CD4-positive, alpha-beta T cell treated with Interleukin-17A for 4 hours (primary cell): Measurements from ENCODE around the gene RNF220.
"Not testable (repeated sequence)": the region's sequence is repeated elsewhere in the genome, so short reads cannot be mapped to it uniquely, and the experiment has no call there.

ENCODE experiments used
- DNase-seq: peaks from one replicate; pipeline ENCODE4 v3.0.0-alpha.2; 2020; ENCODE audit warnings: mixed read lengths

Gene RNF220

DNA sequence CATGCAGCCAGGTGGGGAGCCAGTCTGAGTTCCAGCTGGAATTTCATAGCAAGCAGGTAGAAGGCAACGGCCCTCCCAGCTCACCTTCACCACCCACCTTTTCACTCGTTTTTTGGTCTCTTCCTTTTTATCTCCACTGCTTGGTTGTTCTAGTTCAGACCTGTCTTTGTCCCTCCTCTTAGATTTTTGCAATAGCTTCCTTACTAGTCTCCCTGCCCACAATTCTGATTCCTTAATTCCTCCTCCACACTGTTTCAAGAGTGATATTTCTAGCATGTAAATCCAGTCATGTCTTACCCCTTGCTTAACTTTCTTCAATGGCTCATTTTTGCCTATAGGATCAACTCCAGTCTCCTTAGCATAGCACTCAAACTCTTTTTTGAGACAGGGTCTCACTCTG lies 149.7 kb downstream of the RNF220 start:
- DNase-seq = no peak

DNA sequence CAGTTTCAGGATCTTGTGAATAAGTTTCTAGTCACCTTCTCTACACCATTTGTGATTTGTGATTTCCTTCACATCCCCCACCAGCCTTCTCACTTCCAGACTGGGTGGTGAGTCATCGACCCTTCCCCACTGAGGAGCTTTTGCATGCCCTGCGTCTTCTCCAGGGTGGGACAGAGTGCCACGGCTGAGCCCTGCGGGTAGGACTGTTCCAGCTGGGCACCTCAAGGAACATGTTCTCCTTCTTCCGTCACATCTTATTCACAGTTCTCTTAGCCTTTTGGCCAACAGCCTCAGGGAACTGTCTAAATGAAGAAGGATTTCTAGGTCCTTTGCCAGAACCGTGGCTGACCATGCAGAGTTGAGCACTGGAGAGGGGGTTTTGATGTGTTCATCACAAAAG lies 152.7 kb downstream of the RNF220 start:
- DNase-seq = no peak

DNA sequence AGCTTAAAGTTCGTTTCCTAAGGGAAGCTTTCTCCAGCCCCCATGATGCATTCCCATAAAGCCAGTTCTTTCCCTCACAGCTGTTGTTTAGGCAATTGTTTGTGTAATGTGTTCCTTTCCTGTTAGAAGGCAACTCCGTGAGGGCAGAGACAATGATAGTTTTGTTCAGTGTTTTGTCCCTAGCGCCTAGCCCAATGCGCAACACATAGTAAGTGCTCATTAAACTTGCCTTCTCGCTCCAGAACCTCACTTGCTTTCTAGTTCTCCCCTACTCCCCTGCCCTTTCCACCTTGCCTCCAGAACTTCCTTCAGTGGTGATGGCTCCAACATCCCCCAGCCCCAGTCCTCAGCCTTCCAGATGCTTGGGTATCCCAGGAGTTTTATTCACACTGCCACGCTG lies 153.8 kb downstream of the RNF220 start:
- no peak for DNase-seq

DNA sequence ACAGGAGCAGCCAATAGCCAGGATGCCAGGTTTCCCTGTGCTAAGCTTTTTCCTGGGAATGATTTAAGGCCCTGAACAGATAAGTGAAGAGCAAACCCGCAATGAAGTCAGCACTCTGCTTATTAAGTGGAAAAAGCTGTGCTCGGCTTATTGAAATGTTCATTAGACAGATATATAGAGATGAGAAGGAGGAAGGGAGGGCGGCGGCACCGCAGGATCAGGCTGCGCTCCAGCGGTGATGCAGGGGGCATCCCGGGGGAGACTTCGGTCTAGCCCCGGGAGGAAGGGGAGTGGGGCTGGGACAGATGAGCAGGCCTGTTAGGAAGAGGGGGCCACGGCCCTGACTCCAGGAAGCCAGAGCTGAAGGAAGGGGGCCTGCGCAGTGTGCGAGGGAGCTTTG lies 154.3 kb downstream of the RNF220 start:
- DNase-seq = no peak

DNA sequence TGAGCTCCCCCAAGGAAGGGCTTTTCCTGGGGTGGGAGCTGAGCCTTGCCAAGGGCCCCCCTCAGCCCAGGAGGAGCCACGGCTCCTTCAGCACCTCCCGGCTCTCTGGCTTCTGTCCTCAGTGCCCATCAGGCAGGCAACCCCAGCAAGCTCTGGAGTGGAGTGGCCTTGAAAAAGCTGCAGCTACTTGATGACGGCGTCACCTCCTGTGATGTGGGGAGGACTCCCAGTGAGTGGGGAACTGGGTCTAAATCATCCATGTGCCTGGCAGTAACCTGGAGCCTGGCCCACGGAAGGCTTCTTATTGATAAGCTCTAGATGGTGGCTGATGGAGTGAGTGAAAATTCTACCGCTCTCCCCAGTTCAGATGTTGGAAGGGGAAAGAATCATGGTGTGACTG lies 154.9 kb downstream of the RNF220 start:
- DNase-seq = no peak

DNA sequence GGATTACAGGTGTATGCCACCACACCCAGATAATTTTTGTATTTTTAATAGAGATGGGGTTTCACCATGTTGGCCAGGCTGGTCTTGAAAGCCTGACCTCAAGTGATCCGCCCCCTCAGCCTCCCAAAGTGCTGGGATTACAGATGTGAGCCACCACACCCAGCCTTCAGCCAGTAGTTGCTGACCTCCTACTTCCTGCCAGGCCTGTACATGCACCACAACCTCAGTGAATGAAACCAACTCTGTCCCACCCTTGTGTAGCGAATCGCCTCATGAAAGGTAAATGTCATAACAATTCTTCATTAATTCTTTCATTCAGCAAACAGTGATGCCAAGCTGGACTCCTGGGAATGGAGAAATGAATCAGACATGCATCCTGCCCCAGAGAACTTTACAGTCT lies 155.6 kb downstream of the RNF220 start:
- not testable (repeated sequence) for DNase-seq

DNA sequence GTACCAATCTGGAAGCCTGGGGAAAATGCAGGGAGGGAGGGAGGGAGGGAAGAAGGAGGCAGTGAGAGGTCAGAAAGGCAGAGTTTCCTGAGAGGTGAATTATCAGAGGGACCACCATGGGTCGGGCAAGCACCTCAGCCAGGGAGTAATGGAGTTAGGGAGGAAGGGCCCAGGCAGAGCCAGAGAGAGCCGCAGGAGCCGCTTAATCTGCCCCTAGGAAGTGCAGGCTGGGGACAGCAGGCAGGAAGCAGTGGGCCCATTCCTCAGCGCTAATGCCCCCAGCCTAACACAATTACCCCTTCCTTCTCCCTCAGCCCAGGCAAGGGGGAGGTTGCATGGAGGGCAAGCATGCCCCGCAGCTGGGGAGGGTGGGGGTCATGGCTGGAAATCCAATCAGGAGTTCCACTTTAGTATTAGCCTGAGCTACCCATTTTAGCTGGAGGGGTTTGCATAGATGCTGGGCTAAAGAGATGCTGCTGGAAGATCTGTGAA lies 160.2 kb downstream of the RNF220 start:
- DNase-seq = no peak

DNA sequence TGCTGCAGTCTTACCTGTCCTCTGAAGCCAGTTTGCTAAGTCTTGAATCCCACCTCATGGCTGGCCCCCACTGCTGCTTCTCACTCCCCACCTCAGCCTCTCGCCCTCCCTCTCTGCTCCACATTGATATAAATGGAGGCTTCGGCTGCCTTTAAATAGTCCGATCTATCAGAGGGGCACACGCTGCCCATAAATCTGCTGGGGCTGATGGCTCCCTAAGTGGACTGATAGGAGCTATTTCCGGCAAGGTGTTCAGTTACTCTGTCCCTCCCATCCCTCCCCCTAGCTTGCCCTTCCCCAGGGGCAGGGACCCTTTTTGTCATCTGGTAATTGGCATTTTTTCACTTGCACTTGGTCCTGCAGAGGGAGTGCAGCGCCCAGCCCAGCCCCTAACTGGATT lies 160.8 kb downstream of the RNF220 start:
- DNase-seq = no peak

DNA sequence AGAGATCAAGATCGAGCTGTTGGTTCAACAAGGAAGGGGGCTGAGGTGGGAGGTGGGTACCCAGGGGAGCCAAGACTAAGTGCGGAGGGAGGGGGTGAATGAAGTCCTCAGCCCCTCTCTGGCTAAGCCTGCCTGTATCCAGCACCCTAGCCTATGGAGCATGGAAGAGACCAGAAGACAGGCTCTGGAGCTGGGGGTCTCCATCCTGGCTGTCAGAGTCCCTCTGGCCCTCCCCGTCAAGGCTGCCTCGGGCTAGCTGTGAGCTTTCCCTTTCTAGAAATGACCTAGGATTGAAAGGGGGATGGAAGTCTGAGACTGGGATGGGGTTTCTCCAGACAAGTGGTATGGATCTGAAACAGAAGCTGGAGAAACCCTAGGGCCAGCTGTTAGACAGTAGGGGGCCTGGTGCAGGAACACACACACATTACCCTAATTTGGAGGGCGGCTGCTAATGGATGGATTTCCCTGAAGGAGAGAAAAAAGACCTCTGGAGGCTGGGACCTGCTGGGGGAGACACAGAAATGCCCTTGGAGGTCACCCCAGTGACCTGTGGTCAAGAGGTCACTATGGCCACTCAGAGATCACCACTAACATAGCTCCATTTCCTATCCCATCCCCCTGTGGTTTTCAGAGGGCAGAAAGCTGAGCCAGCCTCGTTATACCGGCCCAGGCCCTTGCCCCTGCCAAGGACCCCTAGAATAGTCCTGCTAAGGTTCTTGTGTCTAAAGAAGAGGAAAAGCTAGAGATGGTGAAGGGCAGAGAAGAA lies 161.4 kb downstream of the RNF220 start:
- DNase-seq = no peak

DNA sequence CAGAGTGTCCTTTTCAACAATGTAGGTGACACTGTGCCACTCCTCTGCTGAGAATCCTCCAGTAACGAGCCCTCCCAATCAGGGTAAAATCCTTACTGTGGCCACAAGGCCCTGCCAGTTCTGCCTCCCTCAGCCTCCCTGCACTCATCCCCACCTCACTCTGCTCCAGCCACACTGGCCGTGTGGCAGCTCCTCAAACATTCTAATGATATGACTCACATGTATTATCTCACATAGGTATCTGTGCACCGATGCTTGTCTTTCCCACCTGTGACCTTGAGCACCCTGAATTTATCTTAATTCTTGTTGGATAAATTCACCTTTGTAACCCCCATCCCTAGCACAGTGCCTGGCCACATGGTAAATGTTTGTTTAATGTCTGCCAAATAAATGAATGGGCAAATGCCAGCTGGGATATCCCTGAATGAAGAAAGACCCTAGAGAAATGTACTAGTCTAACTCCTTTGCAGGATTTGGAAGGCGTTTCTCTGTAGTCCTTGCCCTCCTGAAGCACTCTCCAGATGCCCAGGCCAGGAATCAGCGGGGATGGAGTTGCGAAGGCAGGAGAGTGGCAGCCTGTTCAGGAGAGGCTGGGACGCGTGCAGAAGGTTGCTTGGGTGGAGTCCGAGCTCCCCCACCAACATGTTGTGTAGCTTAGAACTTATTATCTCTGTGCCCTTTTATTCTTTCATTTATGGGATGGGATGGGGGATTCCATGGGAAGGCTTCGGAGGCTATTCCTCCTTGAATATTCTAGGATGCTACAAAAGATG lies 163.3 kb downstream of the RNF220 start:
- DNase-seq = no peak

DNA sequence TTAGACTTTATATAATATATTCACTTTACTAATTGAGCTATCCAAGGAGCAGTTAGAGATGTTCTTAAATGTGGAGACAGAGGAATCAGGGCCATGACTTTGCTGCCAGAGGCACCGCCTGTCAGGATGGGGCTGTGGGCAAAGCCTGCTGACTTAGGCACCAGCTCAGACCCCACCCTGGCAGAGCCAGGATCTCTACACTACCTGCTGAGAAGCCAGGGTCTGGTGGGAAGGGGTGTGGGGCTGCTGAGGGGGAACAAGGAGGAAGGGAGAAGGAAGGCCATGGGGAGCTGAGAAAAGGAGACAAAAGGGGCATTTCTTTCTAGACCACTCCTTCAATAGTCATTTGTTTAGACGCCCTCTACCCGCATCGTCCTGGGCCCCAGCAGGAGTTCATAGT lies 164.4 kb downstream of the RNF220 start:
- no peak for DNase-seq

DNA sequence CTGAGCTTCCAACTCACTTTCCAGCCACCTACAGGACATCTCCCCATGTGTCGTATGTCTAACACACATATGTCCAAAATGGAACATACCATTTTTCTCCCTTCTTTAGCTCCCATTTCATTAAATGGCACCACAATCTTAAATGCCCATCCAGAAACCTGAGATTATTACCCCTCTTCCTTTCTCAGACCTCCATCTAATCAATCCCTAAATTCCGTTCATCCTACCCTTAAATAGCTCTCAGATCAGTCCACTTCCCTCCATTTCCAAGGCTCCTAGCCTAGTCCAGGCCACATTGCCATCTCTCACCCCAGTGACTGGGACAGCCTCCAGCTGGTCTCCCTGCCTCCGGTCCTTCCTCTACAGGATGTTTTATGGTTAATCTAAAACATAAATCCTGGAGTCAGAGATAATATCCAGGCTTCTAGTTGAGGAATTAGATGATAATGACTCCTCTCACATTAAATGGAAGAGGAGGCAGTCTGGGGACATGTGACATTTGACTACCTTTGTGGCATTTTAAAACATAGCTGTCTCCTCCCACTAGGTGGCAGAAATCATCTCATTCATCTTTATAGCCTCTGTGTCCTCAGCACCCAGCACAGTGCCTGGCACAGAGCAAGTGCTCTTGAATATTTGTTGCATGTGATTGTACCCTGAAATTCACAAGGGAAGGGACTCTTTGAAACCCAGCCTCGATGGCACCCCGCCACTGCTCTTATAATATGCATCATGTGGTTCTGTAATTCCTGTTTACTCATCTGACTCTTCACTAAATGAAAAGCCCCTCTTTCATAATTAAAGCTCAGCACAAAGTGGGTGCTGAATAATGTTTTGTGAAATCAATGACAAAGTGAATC lies 166.9 kb downstream of the RNF220 start:
- peak; percentile 28 for DNase-seq

DNA sequence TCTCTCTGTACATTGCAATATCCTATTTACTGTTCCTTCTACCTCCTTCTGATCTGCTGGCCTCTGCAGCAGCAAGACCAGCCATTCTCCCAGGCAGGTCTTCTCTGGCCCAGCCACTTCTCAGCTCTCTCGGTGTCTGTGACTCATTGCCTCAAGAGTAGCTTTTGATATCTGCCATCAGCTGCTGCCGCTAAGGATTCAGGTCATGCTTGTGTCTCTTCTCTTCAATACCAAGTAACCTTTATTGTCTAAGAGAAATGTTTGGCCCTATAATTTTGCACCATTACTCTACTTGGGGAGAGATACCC lies 167.5 kb downstream of the RNF220 start:
- DNase-seq = no peak

DNA sequence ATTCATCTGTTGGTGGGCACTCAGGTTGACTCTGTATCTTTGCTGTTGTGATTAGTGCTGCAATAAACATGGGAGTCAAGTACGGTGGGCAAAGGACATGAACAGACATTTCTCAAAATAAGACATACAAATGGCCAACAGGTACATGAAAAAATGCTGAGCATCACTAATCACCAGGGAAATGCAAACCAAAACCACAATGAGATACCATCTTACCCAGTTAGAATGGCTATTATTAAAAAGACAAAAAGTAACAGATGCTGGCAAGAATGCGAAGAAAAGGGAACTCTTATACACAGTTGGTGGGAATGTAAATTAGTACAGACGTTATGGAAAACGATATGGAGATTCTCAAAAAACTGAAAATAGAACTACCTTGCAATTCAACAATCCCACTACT lies 170.3 kb downstream of the RNF220 start:
- no peak for DNase-seq

DNA sequence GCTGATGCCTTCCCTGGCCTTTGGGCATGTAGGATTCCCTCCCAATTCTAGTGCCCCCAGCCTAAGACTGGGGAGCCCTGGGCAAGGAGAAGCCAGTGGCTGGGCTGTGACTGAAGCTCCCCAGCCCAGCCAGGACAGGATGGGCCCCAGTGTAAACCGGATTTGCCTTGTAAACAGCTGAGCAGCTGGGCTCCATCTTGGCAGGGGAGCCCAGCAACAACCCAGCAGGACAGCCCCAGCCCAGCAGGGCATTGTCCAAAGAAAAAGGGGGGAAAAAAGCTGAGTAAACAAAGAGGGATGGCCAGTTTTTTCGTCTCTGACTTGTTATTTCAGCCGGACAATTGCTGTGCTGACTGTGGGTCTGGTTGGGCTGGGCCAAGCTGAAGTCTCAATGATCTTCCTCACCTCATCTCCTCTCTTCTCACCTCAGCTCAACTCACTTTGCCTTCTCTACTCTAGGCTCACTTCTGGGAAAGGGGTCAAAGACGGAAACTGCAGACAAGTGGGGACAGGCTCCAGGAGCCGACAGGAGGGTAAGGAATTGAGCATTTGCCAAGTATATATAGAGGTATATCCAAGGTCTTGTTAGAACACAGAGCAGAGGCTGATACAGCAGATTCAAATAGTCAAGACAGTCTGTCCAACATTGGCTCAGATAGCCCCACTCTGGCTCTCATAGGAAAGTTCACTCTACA lies 171.5 kb downstream of the RNF220 start:
- no peak for DNase-seq

DNA sequence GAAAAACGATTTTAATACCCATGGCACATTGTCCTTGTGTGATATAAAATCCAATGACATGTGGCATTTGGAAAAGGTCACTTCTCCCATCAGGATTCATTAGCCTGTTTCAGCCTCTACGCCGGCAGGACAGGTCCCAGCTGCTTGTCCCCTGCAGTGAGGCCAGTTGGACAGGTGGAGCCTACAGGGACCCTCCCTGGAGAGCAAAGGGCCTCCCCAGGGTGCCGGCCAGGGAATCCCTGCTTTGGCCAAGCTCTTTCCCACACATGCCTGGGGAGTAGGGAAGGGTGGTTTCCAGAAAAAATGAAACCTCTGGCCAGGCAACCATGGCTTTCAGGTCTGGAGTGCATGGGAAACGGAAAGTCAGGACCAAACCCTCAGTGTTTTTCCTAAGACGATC lies 176.2 kb downstream of the RNF220 start:
- no peak for DNase-seq

DNA sequence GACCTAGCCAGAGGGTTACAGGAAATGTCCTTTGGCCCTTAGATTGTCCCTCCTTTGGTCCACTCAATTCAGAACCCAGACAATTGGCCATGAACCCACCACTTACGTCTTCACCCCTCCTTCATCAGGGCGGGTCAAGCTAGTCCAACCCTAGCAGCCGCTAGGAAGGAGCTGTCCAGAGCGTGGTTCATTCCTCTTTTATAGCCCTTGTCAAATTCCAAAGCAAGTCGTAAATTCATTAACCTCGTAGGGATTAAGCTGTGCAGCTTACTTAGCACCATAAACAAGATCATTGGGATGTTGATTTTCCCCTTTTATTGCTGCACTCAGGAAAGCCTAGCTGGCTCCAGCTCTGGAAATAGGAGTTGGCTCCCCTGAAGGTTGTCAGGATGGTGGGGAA lies 179.1 kb downstream of the RNF220 start:
- no peak for DNase-seq

DNA sequence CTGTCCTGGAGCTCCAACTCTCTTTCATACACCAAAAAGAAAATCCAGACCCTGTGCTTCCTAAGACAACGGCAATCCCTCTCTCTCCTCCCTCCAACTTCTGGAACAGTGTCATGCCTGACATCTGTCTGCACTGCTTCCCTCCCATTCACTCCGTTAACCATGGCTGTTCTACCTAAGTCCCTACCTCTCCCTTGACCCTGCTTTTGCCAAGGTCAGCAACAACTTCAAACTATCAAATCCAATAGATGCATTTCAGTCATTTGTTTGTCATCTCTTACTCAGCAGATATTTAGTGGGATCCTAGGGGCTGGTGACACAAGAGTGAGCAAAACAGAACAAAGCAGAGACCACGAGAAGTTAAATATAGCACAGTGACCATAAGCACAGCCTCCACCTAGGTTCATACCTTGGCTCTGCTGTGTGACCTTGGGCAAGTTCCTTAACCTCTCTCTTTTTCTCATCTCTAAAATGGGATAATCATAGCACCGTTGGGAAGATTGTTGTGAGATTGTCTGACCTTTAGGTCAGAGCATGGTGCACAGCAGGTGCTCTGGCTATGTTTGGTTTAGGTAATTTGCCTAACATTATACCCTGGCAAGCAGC lies 180.4 kb downstream of the RNF220 start:
- no peak for DNase-seq

DNA sequence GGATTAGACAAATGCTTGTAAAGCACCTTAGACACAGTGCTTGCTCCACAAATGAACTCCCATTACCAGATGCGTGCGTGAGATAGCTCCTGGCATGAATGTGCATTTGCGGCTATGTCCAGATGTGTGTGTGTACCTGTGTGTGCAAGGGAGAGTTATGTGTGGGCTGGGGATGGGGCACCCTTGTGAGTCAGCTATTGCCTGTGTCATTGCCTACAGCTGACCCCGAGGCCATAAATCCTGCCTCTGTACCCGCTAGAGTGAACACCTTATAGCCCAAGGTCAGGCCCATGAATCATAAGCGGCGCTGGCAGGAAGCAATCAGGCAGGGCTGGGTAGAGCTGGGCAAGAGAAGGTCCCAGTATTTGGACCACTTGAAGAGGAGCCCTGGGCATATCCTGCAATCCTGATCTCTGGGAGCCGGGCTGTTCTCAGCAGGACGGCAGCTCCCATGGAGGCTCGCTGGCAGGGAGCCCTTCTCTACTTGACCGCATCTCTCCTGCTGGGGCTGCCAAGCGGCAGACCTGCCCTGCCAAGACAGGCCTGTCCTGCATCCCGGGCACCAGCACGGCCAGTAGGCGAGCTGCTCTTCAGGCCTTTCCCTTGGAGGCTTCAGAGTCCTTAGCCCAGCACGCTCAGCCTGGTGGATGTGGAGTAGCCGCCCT lies 182.9 kb downstream of the RNF220 start:
- DNase-seq = no peak

DNA sequence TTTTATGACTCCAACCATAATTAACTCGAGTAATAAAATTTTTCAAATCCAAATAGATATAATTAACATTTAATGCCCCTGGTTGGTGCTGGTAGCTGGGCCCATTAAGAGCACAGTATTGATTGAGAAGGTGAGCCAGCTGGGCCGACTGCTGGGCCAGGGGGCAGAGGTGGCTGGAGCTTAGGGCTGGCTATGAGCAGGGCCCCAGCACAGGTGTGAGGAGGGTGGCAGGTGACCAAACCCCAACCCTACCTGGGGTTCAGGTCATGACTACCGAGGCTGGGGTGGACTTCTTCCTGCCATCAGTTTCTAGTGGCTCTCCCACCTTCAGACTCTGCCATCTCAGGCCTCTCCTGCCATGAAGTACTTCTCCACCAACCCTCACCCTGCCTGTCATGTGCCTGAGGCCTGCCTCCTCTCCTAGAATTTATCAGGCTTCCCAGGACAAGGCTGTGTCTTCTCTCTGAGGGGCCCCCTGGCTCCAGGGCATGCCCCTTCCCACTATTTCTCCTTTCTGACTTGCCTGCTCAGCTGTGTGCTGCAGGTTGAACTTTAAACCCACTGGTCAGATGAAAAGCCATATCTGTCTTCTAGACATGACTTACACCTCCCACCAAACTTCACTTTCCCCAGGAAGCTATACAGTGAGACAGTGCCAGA lies 183.6 kb downstream of the RNF220 start:
- no peak for DNase-seq

DNA sequence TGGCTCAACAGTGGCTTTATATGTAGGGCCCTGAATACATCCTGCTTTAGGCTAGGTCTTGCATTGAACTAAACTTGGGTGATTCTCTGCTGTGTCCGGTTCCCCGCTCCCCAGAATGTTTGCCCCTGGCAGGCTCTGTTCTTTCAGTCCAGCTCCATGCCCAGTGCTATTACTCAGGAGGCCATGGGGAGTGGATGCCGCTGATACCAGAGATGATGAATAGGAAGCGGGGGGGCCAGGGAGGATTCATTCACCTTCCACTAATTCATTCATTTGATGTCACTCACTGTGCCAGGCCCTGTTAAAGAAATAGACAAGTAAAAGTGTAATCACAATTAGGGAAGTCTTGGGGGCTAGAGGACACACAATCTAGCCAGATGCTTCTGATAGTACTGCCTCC lies 185.4 kb downstream of the RNF220 start:
- DNase-seq = no peak
